ENCODE data around the gene OR4C45. TPM values are rescaled to one million over a fixed set of nuclear protein-coding genes. Genes with fewer than 3 reads are reported as not detected.

The OR4C45 gene
- total and polyA plus RNA-seq, 9 of the 15 experiments (the other 6 are each of a cell fraction or from before 2014, with no cell fraction given), result not detected

DNA sequence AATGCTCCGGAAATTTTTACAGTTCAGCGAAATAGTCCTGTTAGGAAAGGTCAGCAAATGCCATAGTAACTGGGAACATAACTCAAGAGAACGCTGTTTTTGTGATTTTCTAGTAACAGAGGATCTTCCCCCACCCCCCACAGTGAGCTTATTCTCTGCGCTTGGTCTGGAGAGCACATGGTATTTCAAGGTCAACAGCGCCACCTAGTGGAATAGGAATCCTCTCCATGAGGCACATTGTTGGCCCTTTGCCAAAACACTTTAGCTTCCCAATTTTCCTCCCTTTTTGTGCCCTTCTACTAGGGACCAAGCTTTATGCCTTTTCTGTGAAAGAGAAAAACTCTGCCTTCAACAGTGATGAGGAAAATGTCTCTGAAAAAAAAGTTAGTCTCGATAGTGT lies 37.1 kb upstream of the OR4C45 start (continued):
- TF ChIP-seq, protein P1, sequence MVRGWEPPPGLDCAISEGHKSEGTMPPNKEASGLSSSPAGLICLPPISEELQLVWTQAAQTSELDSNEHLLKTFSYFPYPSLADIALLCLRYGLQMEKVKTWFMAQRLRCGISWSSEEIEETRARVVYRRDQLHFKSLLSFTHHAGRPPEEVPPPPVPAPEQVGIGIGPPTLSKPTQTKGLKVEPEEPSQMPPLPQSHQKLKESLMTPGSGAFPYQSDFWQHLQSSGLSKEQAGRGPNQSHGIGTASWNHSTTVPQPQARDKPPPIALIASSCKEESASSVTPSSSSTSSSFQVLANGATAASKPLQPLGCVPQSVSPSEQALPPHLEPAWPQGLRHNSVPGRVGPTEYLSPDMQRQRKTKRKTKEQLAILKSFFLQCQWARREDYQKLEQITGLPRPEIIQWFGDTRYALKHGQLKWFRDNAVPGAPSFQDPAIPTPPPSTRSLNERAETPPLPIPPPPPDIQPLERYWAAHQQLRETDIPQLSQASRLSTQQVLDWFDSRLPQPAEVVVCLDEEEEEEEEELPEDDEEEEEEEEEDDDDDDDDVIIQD (CRISPR knock-in tag; IDR thresholded peaks at IDR 0.05), result no peak
- TF ChIP-seq FIP1L1 (IDR thresholded peaks at IDR 0.05; ENCODE audit: low read depth, low read length, poor library complexity, severe bottlenecking) (no peak), SMARCA4 (IDR thresholded peaks at IDR 0.05) (no peak), SMARCA5 (IDR thresholded peaks at IDR 0.05) (no peak), TOE1 (IDR thresholded peaks at IDR 0.05; ENCODE audit: borderline replicate concordance) (no peak), TOE1 (CRISPR knock-in tag; IDR thresholded peaks at IDR 0.05; ENCODE audit: borderline replicate concordance, low read depth) (no peak), TAF15 (IDR thresholded peaks at IDR 0.05; ENCODE audit: low read depth, low read length) (no peak), HLTF (IDR thresholded peaks at IDR 0.05) (no peak), PRPF4 (IDR thresholded peaks at IDR 0.05; ENCODE audit: insufficient read depth, low read depth, low read length, poor library complexity, severe bottlenecking) (no peak), NELFE (IDR thresholded peaks at IDR 0.05; ENCODE audit: insufficient read depth, insufficient read length) (no peak), PHF8 (IDR thresholded peaks at IDR 0.05; ENCODE audit: borderline replicate concordance, low read length) (no peak), TARDBP (IDR thresholded peaks at IDR 0.05) (no peak), MEF2D (tag; conservative IDR thresholded peaks at IDR 0.05; ENCODE audit: low read depth) (no peak), MTA2 (IDR thresholded peaks at IDR 0.05; ENCODE audit: low read depth) (no peak), COPS2 (conservative IDR thresholded peaks at IDR 0.05) (no peak), GABPB1 (CRISPR knock-in tag; IDR thresholded peaks at IDR 0.05) (no peak)
- TF ChIP-seq, protein P2, sequence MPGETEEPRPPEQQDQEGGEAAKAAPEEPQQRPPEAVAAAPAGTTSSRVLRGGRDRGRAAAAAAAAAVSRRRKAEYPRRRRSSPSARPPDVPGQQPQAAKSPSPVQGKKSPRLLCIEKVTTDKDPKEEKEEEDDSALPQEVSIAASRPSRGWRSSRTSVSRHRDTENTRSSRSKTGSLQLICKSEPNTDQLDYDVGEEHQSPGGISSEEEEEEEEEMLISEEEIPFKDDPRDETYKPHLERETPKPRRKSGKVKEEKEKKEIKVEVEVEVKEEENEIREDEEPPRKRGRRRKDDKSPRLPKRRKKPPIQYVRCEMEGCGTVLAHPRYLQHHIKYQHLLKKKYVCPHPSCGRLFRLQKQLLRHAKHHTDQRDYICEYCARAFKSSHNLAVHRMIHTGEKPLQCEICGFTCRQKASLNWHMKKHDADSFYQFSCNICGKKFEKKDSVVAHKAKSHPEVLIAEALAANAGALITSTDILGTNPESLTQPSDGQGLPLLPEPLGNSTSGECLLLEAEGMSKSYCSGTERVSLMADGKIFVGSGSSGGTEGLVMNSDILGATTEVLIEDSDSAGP (CRISPR knock-in tag; IDR thresholded peaks at IDR 0.05), result no peak
- TF ChIP-seq, protein P3, sequence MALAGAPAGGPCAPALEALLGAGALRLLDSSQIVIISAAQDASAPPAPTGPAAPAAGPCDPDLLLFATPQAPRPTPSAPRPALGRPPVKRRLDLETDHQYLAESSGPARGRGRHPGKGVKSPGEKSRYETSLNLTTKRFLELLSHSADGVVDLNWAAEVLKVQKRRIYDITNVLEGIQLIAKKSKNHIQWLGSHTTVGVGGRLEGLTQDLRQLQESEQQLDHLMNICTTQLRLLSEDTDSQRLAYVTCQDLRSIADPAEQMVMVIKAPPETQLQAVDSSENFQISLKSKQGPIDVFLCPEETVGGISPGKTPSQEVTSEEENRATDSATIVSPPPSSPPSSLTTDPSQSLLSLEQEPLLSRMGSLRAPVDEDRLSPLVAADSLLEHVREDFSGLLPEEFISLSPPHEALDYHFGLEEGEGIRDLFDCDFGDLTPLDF (CRISPR knock-in tag; IDR thresholded peaks at IDR 0.05), result no peak
- TF ChIP-seq, protein P4, sequence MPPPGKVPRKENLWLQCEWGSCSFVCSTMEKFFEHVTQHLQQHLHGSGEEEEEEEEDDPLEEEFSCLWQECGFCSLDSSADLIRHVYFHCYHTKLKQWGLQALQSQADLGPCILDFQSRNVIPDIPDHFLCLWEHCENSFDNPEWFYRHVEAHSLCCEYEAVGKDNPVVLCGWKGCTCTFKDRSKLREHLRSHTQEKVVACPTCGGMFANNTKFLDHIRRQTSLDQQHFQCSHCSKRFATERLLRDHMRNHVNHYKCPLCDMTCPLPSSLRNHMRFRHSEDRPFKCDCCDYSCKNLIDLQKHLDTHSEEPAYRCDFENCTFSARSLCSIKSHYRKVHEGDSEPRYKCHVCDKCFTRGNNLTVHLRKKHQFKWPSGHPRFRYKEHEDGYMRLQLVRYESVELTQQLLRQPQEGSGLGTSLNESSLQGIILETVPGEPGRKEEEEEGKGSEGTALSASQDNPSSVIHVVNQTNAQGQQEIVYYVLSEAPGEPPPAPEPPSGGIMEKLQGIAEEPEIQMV (tag; conservative IDR thresholded peaks at IDR 0.05; ENCODE audit: low read depth), result no peak
- TF ChIP-seq, protein P5, sequence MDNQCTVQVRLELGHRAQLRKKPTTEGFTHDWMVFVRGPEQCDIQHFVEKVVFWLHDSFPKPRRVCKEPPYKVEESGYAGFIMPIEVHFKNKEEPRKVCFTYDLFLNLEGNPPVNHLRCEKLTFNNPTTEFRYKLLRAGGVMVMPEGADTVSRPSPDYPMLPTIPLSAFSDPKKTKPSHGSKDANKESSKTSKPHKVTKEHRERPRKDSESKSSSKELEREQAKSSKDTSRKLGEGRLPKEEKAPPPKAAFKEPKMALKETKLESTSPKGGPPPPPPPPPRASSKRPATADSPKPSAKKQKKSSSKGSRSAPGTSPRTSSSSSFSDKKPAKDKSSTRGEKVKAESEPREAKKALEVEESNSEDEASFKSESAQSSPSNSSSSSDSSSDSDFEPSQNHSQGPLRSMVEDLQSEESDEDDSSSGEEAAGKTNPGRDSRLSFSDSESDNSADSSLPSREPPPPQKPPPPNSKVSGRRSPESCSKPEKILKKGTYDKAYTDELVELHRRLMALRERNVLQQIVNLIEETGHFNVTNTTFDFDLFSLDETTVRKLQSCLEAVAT (IDR thresholded peaks at IDR 0.05), result no peak
- TF ChIP-seq, protein P6, sequence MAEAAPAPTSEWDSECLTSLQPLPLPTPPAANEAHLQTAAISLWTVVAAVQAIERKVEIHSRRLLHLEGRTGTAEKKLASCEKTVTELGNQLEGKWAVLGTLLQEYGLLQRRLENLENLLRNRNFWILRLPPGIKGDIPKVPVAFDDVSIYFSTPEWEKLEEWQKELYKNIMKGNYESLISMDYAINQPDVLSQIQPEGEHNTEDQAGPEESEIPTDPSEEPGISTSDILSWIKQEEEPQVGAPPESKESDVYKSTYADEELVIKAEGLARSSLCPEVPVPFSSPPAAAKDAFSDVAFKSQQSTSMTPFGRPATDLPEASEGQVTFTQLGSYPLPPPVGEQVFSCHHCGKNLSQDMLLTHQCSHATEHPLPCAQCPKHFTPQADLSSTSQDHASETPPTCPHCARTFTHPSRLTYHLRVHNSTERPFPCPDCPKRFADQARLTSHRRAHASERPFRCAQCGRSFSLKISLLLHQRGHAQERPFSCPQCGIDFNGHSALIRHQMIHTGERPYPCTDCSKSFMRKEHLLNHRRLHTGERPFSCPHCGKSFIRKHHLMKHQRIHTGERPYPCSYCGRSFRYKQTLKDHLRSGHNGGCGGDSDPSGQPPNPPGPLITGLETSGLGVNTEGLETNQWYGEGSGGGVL (CRISPR knock-in tag; IDR thresholded peaks at IDR 0.05), result no peak

All from K562 (cell line).